ENCODE data around the gene NMNAT1. TPM values are rescaled to one million over a fixed set of nuclear protein-coding genes. Genes with fewer than 3 reads are reported as not detected.

NMNAT1 gene
- total RNA-seq, 1 donor from 2014 or later: 5.0 TPM

- peaks cover 4% of the 10 kb centered on the region for H3K36me3 Mint-ChIP-seq (ENCODE audit: low read depth)
- H3K4me1 Mint-ChIP-seq (ENCODE audit: low read depth): peaks cover 23% of the 10 kb centered on the region
- intact Hi-C loops (cut with micrococcal nuclease): loop anchor here (1.0 to 5.0 kb wide), 12 partner anchors 42 to 800 kb away; partner anchors contain the start of genes CLSTN1, CTNNBIP1, H6PD and KIF1B
- peaks cover 2% of the 10 kb centered on the region for H3K27me3 Mint-ChIP-seq (ENCODE audit: insufficient read depth)
- DNase-seq (ENCODE audit: low spot score): peak; percentile 99
- H3K27ac Mint-ChIP-seq: peak within 1 kb of the TSS; percentile 88
- H3K4me3 Mint-ChIP-seq: peak within 1 kb of the TSS; percentile 93
- H3K9me3 Mint-ChIP-seq: no peaks in the 10 kb centered on the region
Measured at GRCh38 chr1:10032590-10033358, 89.5 kb downstream of the NMNAT1 start, which contains the start of gene UBE4B. Gene UBE4B (plus strand): TSS chr1:10032958. CDS start chr1:10033671, 713 bp downstream.

GRCh38 chr1:10033359-10033845, 90.1 kb downstream of the NMNAT1 start:
- no peaks in the 10 kb centered on the region for H3K9me3 Mint-ChIP-seq
- intact Hi-C loops (cut with micrococcal nuclease): loop anchor here (1.0 to 5.0 kb wide), 6 partner anchors 41 to 801 kb away; partner anchors contain the start of genes H6PD, KIF1B, LZIC and NMNAT1
- peak; percentile 2 for DNase-seq (ENCODE audit: low spot score)
- peaks cover 23% of the 10 kb centered on the region for H3K4me1 Mint-ChIP-seq (ENCODE audit: low read depth)
- peaks cover 2% of the 10 kb centered on the region for H3K27me3 Mint-ChIP-seq (ENCODE audit: insufficient read depth)
- H3K36me3 Mint-ChIP-seq (ENCODE audit: low read depth): peaks cover 4% of the 10 kb centered on the region
- peak overlapping the region; percentile 88 for H3K27ac Mint-ChIP-seq
- peak overlapping the region; percentile 93 for H3K4me3 Mint-ChIP-seq

Other genes starting within 250 kb of the NMNAT1 start
- gene CLSTN1, start 119.5 kb upstream of the NMNAT1 start, total RNA-seq: 48.0 and 48.6 TPM in 2 replicates
- 5.6 and 5.9 TPM in 2 replicates for gene CTNNBIP1, start 33.2 kb upstream of the NMNAT1 start, total RNA-seq
- 29.9 and 35.9 TPM in 2 replicates for gene LZIC, start 84 bp upstream of the NMNAT1 start, total RNA-seq
- not detected in 2 replicates for gene RBP7, start 53.8 kb downstream of the NMNAT1 start, total RNA-seq
- 31.3 and 32.5 TPM in 2 replicates for gene UBE4B, start 89.5 kb downstream of the NMNAT1 start, total RNA-seq